SW480 (cell line): ENCODE results near the gene VGLL1.

Source experiments
- DNase-seq: peaks from one replicate; pipeline ENCODE4 v3.0.0-alpha.2; 2016; ENCODE audit warnings: low spot score

VGLL1 gene

DNA sequence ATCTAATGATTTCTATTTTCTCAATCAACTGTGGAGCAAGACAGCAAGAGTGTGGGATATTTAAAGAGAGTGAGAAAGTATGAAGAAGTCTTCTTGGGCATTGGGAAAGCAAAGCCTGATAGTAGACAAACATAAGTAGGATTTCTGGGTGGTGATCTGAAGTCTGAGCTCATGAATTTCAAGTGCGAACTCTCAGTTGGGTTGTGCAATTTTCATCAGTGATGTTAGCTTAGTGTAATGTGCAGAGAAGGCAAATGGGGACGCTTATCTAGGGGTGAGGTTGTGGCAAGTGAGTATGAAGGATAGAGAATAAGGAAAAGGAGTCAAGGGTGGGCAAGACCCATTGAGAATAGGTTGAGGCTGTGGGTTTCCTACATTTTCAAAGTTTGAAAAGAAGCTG is 23.7 kb downstream of the VGLL1 start:
- no peak for DNase-seq

DNA sequence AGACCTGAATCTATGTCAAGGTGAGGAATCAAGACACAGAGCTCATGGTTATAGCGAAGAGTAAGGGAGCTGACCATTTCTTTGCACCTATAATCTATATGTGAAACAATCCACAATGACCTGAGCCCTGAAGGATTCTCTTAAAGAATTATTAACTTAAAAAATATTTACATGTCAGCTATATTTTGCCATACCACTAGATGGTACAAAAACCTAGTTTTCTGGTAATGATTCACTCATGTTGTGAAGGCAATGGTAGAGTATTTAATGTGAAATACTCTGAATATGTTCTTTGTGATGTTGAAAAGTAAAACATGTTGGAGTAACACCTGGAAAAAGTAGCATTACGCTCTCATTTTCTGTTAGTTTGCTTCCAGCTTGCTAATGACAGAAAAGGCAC is 40.0 kb downstream of the VGLL1 start:
- no peak for DNase-seq

- no peak for DNase-seq
Measured at GRCh38 chrX:136574548-136574947, 42.5 kb downstream of the VGLL1 start.

GRCh38 chrX:136577552-136577951 is 45.5 kb downstream of the VGLL1 start:
- peak; percentile 49 for DNase-seq

GRCh38 chrX:136580316-136580715 is 48.3 kb downstream of the VGLL1 start:
- no peak for DNase-seq

GRCh38 chrX:136582624-136583023 is 50.6 kb downstream of the VGLL1 start:
- no peak for DNase-seq

- DNase-seq, result no peak
Measured at GRCh38 chrX:136584545-136584944, 52.5 kb downstream of the VGLL1 start.

- no peak for DNase-seq
Measured at GRCh38 chrX:136585262-136585661, 53.2 kb downstream of the VGLL1 start.

DNA sequence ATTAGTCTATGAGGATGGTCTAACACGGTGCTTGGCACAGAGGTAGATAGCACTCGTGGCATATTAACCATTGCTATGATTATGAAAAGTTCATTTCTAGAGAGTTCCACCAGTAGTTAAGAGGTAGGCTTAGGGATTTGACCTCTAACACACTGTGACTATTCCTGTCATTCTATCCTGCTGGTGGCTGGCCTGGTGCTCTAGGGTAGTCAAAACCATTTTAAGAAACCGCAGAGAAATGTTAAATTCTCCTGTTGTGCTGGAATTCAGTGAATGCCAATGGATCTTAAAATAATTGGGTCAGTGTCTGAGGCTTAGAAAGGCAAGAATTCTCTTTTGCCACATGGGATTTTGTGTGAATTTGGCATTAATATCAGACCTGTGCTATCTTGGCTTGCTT is 53.9 kb downstream of the VGLL1 start:
- DNase-seq, result no peak

DNA sequence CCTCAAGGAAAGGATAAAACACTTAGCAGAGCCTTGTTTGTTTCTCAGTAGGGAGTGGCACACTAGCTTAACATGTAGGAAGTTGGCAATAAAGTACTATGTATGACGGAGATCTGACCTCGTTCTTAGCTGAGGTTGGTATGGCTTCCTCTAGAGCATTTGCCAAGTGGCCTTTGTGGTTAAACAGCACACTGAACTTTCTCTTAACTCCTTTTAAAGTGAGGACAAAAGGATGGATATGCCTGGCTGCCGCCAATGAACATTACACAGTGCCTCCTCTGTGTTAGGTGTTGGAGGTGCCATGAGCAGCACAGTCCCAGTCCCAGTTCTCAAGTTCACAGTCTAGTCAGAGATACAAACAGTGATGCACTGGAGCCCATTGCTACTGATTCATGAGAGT is 54.4 kb downstream of the VGLL1 start:
- DNase-seq, result no peak

GRCh38 chrX:136587532-136587931 is 55.5 kb downstream of the VGLL1 start:
- DNase-seq, result no peak

- no peak for DNase-seq
Measured at GRCh38 chrX:136588036-136588435, 56.0 kb downstream of the VGLL1 start.

DNA sequence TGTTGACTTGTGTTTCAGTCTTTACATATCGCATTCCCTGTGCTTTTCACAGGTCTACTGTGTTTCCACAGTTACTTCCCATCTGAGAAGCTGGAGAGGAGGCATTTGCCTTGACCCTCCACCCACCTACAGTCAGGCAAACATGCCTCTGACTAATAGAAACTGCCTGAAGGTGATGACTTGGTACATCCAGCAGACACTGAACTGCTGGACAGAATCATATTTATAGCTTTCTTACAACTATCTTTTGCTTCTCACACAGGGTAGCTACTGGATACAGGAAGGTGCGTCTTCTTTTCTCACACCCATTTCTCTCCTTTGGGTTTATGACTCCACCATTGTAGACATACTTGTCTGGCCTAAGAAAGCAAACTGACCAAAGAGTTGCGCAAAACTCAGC is 58.0 kb downstream of the VGLL1 start:
- DNase-seq, result no peak

GRCh38 chrX:136597356-136597755 is 65.3 kb downstream of the VGLL1 start:
- no peak for DNase-seq

- no peak for DNase-seq
Measured at GRCh38 chrX:136597954-136598353, 65.9 kb downstream of the VGLL1 start.

DNA sequence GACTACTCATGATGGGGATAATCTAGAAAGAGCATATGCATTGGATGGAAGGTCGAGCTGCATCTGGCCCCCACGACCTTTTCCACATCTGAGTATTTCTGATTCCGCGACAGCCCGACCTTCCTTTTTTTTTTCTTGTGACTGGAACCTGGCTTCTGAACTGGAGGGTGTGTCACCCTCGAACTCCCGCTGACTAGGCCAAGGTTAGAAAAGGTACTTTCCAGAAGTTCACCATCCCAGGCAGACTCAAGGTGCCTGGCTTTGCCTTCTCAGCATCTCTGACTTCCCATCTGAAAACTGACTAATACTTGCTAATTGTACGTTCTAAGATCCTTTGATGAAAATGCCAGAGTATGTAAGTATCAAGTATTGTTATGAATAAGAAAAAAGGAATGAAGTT is 66.6 kb downstream of the VGLL1 start:
- DNase-seq, result no peak

DNA sequence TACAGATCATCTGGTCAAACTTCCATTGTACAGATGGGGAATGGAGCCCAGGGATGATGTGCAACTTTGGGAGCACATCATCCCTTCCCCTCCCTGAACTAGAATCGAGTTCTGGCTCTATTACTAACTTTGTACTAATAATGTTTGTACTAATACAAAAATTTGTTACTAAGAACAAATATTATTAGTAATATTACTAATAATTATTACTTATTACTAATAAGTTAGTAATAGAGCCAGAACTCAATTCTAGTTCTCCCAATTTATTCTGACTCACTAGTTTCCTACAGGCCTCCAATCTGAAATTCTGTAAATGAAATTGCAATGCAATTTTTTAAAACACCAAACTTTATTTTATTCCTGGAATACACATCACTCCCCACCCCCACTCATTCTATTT is 68.0 kb downstream of the VGLL1 start:
- no peak for DNase-seq
